HepG2 (cell line): ENCODE data around the gene KCNQ1OT1. TPM values are rescaled to one million over a fixed set of nuclear protein-coding genes. Genes with fewer than 3 reads are reported as not detected.
A peak's percentile ranks its signal among the peaks of the same experiment; 100 is the strongest.

Experiments
- ATAC-seq: fragments of 200-7000 bp; cut with Tn5 transposase; 3 replicates; pipeline ENCODE4 v1.9.1; 2020; ENCODE audit warnings: mild to moderate bottlenecking, moderate library complexity
- BruUV-seq: library from RNA; stranded (reverse); fragments of 400-500 nt; replicated peaks from 2 replicates; lab custom pipeline; 2021; lab: Mats Ljungman, UMichigan
- CTCF ChIA-PET: fragments of 300-600 bp; formaldehyde crosslinking; extraction: SDS; loops from one replicate; lab custom pipeline; 2021; ENCODE audit warnings: low total read pairs, inconsistent platforms, low intra/inter-chr PET ratio; lab: Yijun Ruan, JAX
- POLR2A ChIA-PET: fragments of 350-600 bp; sonication (Branson Sonifier 250); formaldehyde crosslinking; loops from one replicate; lab custom pipeline; 2020; ENCODE audit warnings: antibody characterized with exemption, inconsistent platforms; lab: Yijun Ruan, JAX
- DNase-seq: peaks from one replicate; pipeline ENCODE4 v3.0.0-alpha.2; 2015; ENCODE audit warnings: low spot score
- FAIRE-seq: peaks from 3 replicates; lab custom pipeline; 2011; peaks lifted over from hg19 to GRCh38; lab: Jason Lieb, UNC
- H2AFZ ChIP-seq: one replicate; pipeline ENCODE4 v1.6.1; 2011; ENCODE audit warnings: low read length, inconsistent platforms
- H3K27ac ChIP-seq: fragments of 300-600 bp; 3 replicates; pipeline ENCODE4 v1.8.0; 2011; ENCODE audit warnings: mixed run types, mild to moderate bottlenecking, mixed read lengths, low read length, inconsistent platforms; ENCODE audit not compliant: insufficient read depth; ENCODE audit errors: extremely low read length
- H3K27me3 ChIP-seq, 2 experiments: fragments of 200-600 bp in 1 of 2; 2 replicates in 1 of 2; 3 replicates in 1 of 2; pipeline versions ENCODE4 v1.6.0 to v1.8.0; 2011; ENCODE audit warnings: low read length in 2 of 2, mild to moderate bottlenecking in 2 of 2, moderate library complexity in 2 of 2, inconsistent platforms in 1 of 2; ENCODE audit not compliant: insufficient read depth in 2 of 2, control insufficient read depth in 1 of 2
- H3K36me3 ChIP-seq, 2 experiments: fragments of 200-600 bp in 1 of 2; replicated peaks in 1 of 2; 2 replicates in 1 of 2; 3 replicates in 1 of 2; pipeline versions ENCODE4 v1.5.1 to v1.8.0; 2011; ENCODE audit warnings: low read length in 2 of 2, inconsistent platforms in 1 of 2; ENCODE audit not compliant: insufficient read depth in 2 of 2, control insufficient read depth in 1 of 2
- H3K4me1 ChIP-seq: 2 replicates; pipeline ENCODE4 v1.5.1; 2012; ENCODE audit warnings: low read length, inconsistent platforms; ENCODE audit not compliant: insufficient read depth
- H3K4me2 ChIP-seq: 2 replicates; pipeline ENCODE4 v1.6.0; 2011; ENCODE audit warnings: low read depth, low read length, inconsistent platforms
- H3K4me3 ChIP-seq, 3 experiments: fragments of 200-600 bp in 1 of 3; sonication (generic), shearing (Covaris generic) in 1 of 3; replicated peaks in 1 of 3; 2 replicates each; pipeline ENCODE4 v1.5.1; 2011 to 2016; ENCODE audit warnings: low read length in 3 of 3, inconsistent platforms in 2 of 3, low read depth in 2 of 3, mild to moderate bottlenecking in 2 of 3, control low read depth in 1 of 3, mixed read lengths in 1 of 3; ENCODE audit not compliant: insufficient read depth in 1 of 3
- H3K79me2 ChIP-seq: one replicate; pipeline ENCODE4 v1.6.1; 2011; ENCODE audit warnings: low read length, inconsistent platforms; ENCODE audit not compliant: insufficient read depth
- H3K9ac ChIP-seq: 2 replicates; pipeline ENCODE4 v1.6.0; 2011; ENCODE audit warnings: mild to moderate bottlenecking, low read depth, low read length, inconsistent platforms; ENCODE audit not compliant: insufficient read depth
- H3K9me3 ChIP-seq: 2 replicates; pipeline ENCODE4 v1.5.1; 2012; ENCODE audit warnings: mild to moderate bottlenecking, low read length
- H4K20me1 ChIP-seq: 2 replicates; pipeline ENCODE4 v1.6.0; 2011; ENCODE audit warnings: inconsistent platforms, mild to moderate bottlenecking, low read length, moderate library complexity; ENCODE audit not compliant: insufficient read depth
- CHD4 ChIP-seq: fragments of 200-600 bp; sonication (generic); IDR thresholded peaks from 2 replicates; pipeline ENCODE4 v1.7.0; 2017; ENCODE audit warnings: mild to moderate bottlenecking, low read length, borderline replicate concordance
- KDM5A ChIP-seq: fragments of 200-600 bp; sonication (generic); IDR thresholded peaks from 2 replicates; pipeline ENCODE4 v1.7.0; 2018; ENCODE audit warnings: antibody characterized with exemption, mild to moderate bottlenecking, low read length, borderline replicate concordance
- NFKBIZ ChIP-seq: IDR thresholded peaks from 2 replicates; pipeline ENCODE4 v1.6.1; 2018; ENCODE audit warnings: missing genetic modification reagents, missing compliant biosample characterization
- NR2C2 ChIP-seq: sonication (generic); formaldehyde crosslinking; IDR thresholded peaks from 2 replicates; pipeline ENCODE4 v1.4.0; 2020; ENCODE audit warnings: missing genetic modification reagents, mild to moderate bottlenecking, moderate library complexity, borderline replicate concordance
- PLRG1 ChIP-seq: fragments of 450-650 bp; conservative IDR thresholded peaks from 2 replicates; pipeline ENCODE4 v1.6.1; 2016
- POLR2AphosphoS2 ChIP-seq: IDR thresholded peaks from 2 replicates; pipeline ENCODE4 v1.6.1; 2011; ENCODE audit warnings: low read depth, low read length, improper control_type of control experiment
- RARG ChIP-seq: sonication (generic); formaldehyde crosslinking; IDR thresholded peaks from 2 replicates; pipeline ENCODE4 v1.4.0; 2020; ENCODE audit warnings: low read depth, mild to moderate bottlenecking, missing genetic modification reagents
- RBM22 ChIP-seq: fragments of 200-400 bp; formaldehyde crosslinking; optimal IDR thresholded peaks from 2 replicates; pipeline ENCODE3; 2017; ENCODE audit warnings: mild to moderate bottlenecking, low read length, moderate library complexity
- TGIF2 ChIP-seq: IDR thresholded peaks from 2 replicates; pipeline ENCODE4 v1.6.1; 2016; ENCODE audit warnings: control low read depth, missing compliant biosample characterization
- ZMAT3 ChIP-seq: sonication (generic); formaldehyde crosslinking; conservative IDR thresholded peaks from 2 replicates; pipeline ENCODE4 v1.7.0; 2021; ENCODE audit warnings: missing genetic modification reagents
- ZNF274 ChIP-seq: sonication (generic); formaldehyde crosslinking; IDR thresholded peaks from 2 replicates; pipeline ENCODE4 v1.5.1; 2020; ENCODE audit warnings: mild to moderate bottlenecking, missing genetic modification reagents
- WGBS: methylation state at CpG from one replicate; pipeline ENCODE4 v1.1.6; 2017; ENCODE audit warnings: low lambda C conversion rate; 5-methylcytosine and 5-hydroxymethylcytosine counted together
- in situ Hi-C: cut with HindIII; loops from 2 replicates; pipeline ENCODE4 v1.10.0; 2017; ENCODE audit warnings: low pct_unique_long_range_greater_than_20kb; ENCODE audit not compliant: extremely low pct_ligation_motif_present
- intact Hi-C: fragments of 100-400 bp; cut with micrococcal nuclease; formaldehyde crosslinking; loops from one replicate; pipeline ENCODE4 v1.10.0; 2022; ENCODE audit not compliant: unreplicated experiment
- polyA plus RNA-seq, 8 experiments: library from polyadenylated mRNA; depleted of rRNA in 3 of 8; stranded (reverse) in 7 of 8; unstranded in 1 of 8; fragments of >200 nt; fragmentation: Illumina TruSeq in 4 of 8; extraction: Trizol in 4 of 8; gene quantifications; 2 replicates each; pipeline versions ENCODE4 v1.2.1 to v1.2.3, GENCODE V29; 2011 to 2016; ENCODE audit warnings: low read depth in 4 of 8, missing spikeins in 1 of 8, mixed read lengths in 1 of 8; ENCODE audit not compliant: insufficient read depth in 1 of 8
- total RNA-seq, 5 experiments: library from RNA; depleted of rRNA; stranded (reverse); fragments of >200 nt; fragmentation: Illumina TruSeq; extraction: Trizol; gene quantifications; 2 replicates each; pipeline ENCODE4 v1.2.3, GENCODE V29; 2016; ENCODE audit warnings: low read depth in 1 of 5
- TF ChIP-seq, protein P1 (sequence below): sonication (generic); formaldehyde crosslinking; IDR thresholded peaks from 2 replicates; pipeline ENCODE4 v1.4.0; 2020; ENCODE audit warnings: missing genetic modification reagents
- TF ChIP-seq, protein P2 (sequence below): sonication (generic); formaldehyde crosslinking; IDR thresholded peaks from 2 replicates; pipeline ENCODE4 v1.9.0; 2021; ENCODE audit warnings: missing genetic modification reagents, borderline replicate concordance
- TF ChIP-seq, protein P3 (sequence below): sonication (generic); formaldehyde crosslinking; IDR thresholded peaks from 2 replicates; pipeline ENCODE4 v1.5.0; 2020; ENCODE audit warnings: missing genetic modification reagents
- TF ChIP-seq, protein P4 (sequence below): sonication (generic); formaldehyde crosslinking; IDR thresholded peaks from 2 replicates; pipeline ENCODE4 v1.8.1; 2023; ENCODE audit warnings: mild to moderate bottlenecking, missing genetic modification reagents

KCNQ1OT1 gene
- total and polyA plus RNA-seq, 2 of the 13 experiments (the other 11 are each of a cell fraction or from before 2014, with no cell fraction given): 1.3 to 18.9 TPM

DNA sequence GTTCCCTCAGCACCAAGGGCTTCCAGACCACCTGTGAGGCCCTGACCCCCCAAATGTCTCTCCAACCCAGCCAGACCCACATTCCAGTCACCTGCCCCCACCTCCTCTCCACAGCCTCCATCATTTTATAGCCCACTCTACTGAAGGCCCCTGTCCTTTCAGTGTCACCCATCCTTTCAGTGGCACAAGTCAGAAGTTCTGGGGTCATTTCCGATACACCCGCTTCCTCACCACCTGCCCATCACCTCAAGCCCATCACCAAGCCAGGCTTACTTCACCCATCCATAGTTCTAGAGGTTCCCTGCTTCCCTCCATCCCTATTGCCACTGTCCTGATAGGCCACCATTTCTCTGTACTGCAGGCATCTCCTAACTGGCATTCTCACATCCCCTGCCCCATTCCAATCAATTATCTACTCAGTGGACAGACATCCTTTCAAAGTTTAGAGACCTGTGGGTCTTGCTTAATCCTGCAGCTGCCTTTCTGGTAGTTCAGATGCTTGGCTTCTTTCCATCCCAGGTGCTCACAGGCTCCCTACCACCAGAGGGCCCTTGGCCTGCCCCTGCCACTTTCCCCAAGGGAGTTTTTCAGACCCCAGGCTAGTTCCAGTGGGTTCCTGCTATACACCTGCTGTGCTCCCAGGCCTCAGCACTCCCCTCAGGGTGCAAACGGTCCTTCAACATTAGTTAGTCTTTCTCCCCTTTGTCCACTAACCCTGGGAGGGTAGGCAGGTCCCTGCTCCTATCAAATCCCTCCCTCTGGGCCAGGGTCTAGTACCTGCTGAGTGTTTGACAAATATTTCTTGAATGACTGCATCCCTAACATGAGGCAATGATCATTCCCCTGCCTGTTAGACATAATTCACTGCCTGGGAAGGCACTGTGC lies 7.6 kb downstream of the KCNQ1OT1 start (continued):
- TF ChIP-seq, protein P1, sequence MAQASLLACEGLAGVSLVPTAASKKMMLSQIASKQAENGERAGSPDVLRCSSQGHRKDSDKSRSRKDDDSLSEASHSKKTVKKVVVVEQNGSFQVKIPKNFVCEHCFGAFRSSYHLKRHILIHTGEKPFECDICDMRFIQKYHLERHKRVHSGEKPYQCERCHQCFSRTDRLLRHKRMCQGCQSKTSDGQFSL (CRISPR knock-in tag): no peak
- TF ChIP-seq RBM22 (peak; percentile 87), ZNF274 (CRISPR knock-in tag) (no peak), POLR2AphosphoS2 (no peak), NR2C2 (CRISPR knock-in tag) (no peak)
- TF ChIP-seq, protein P2, sequence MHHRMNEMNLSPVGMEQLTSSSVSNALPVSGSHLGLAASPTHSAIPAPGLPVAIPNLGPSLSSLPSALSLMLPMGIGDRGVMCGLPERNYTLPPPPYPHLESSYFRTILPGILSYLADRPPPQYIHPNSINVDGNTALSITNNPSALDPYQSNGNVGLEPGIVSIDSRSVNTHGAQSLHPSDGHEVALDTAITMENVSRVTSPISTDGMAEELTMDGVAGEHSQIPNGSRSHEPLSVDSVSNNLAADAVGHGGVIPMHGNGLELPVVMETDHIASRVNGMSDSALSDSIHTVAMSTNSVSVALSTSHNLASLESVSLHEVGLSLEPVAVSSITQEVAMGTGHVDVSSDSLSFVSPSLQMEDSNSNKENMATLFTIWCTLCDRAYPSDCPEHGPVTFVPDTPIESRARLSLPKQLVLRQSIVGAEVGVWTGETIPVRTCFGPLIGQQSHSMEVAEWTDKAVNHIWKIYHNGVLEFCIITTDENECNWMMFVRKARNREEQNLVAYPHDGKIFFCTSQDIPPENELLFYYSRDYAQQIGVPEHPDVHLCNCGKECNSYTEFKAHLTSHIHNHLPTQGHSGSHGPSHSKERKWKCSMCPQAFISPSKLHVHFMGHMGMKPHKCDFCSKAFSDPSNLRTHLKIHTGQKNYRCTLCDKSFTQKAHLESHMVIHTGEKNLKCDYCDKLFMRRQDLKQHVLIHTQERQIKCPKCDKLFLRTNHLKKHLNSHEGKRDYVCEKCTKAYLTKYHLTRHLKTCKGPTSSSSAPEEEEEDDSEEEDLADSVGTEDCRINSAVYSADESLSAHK (CRISPR knock-in tag): no peak

DNA sequence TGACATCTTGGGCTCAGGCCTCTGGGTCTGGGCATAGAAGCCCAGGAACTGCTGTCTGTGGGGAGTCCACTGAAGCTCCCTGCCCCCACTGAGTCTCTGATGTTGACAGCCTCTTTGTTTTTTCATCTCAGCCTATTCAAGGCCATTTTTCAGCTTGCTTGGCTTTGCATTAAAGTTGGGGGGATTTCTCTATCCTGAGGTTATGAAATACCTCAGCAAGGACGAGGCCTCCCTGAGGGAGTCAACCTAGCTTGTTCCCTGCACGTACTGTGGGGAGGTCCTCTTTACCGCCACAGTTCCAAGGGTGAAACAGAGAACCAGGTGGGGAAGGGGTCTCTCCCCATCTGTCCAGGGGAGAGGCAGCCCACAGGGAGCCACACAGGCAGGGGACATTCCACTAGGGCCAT lies 8.4 kb downstream of the KCNQ1OT1 start:
- FAIRE-seq (no peak), ATAC-seq (peak; percentile 3), DNase-seq (peak; percentile 48)
- Histone ChIP-seq H3K27ac (peak overlapping the region; percentile 28), H3K4me3 (peak overlapping the region in 2 of 3 experiments; percentile 7 to 95; a peak in 2 of 6 replicates), H2AFZ (no peak overlapping the region), H3K4me2 (peak overlapping the region; percentile 78), H3K27me3 (no peaks in the 10 kb centered on the region), H3K9me3 (no peaks in the 10 kb centered on the region), H3K36me3 (peaks cover 38 to 96% of the 10 kb centered on the region in 2 experiments), H3K79me2 (peaks cover 100% of the 10 kb centered on the region), H3K9ac (peak overlapping the region; percentile 16), H3K4me1 (peaks cover 100% of the 10 kb centered on the region), H4K20me1 (peaks cover 100% of the 10 kb centered on the region)
- ChIA-PET POLR2A (interaction anchor here (0.7 to 10.8 kb wide), 9 partner anchors 8 to 200 kb away, joined by 3 to 201 read pairs (median 3); partner anchors contain the start of gene KCNQ1OT1), CTCF (interaction anchor here (3.9 kb wide), 1 partner anchor 197 kb away, joined by 25 read pairs; no protein-coding TSS in a partner anchor)
- no TSS peak for BruUV-seq
- in situ Hi-C loops: loop anchor here (5.0 to 10.0 kb wide), 2 partner anchors 206 to 267 kb away; no protein-coding TSS in a partner anchor
- intact Hi-C loops: loop anchor here (5.0 kb wide), 1 partner anchor 196 kb away; the partner anchor contains the start of gene CDKN1C
- WGBS: 13% methylated on average over 3 of the region's 3 CpGs
- no peak for TF ChIP-seq ZMAT3
- TF ChIP-seq TGIF2: no peak
- no peak for TF ChIP-seq NFKBIZ (CRISPR knock-in tag)
- no peak for TF ChIP-seq PLRG1
- TF ChIP-seq, protein P3, sequence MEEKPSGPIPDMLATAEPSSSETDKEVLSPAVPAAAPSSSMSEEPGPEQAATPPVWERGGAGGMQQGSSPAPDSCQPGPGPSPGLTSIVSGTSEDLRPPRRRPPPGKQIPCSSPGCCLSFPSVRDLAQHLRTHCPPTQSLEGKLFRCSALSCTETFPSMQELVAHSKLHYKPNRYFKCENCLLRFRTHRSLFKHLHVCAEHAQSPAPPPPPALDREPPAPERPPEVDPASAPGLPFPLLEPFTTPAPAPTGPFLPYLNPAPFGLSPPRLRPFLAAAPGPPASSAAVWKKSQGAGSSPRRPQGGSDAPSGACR: no peak
- TF ChIP-seq, protein P4, sequence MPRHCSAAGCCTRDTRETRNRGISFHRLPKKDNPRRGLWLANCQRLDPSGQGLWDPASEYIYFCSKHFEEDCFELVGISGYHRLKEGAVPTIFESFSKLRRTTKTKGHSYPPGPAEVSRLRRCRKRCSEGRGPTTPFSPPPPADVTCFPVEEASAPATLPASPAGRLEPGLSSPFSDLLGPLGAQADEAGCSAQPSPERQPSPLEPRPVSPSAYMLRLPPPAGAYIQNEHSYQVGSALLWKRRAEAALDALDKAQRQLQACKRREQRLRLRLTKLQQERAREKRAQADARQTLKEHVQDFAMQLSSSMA: no peak
- TF ChIP-seq RARG (CRISPR knock-in tag): no peak
- no peak for TF ChIP-seq CHD4
- no peak for TF ChIP-seq KDM5A
